Activated CD4-positive, alpha-beta T cell treated with anti-CD3 and anti-CD28 coated beads, Interleukin-10, Interleukin-2, amounts not matched to agents 100 ng/mL and 50 ng/mL, durations not matched to agents 16 hours and 8 hours (primary cell): ENCODE results near the gene IQSEC1.
A peak's percentile ranks its signal among the peaks of the same experiment; 100 is the strongest.

Experiments
- DNase-seq: peaks from one replicate; pipeline ENCODE4 v3.0.0-alpha.2; 2020

The IQSEC1 gene

GRCh38 chr3:13073326-13074005, at the start of gene IQSEC1:
TSS of gene IQSEC1 (minus strand) at chr3:13073429. CDS start at chr3:13073014, 415 bp downstream.
- DNase-seq: peak; percentile 68

- DNase-seq: no peak
Measured at GRCh38 chr3:13122081-13123012, 49.1 kb upstream of the IQSEC1 start.

- no peak for DNase-seq
Measured at GRCh38 chr3:13121553-13122001, 48.3 kb upstream of the IQSEC1 start.

GRCh38 chr3:13120928-13121552, 47.8 kb upstream of the IQSEC1 start:
- DNase-seq: no peak

- no peak for DNase-seq
Measured at GRCh38 chr3:13120289-13120927, 47.2 kb upstream of the IQSEC1 start.

- no peak for DNase-seq
Measured at GRCh38 chr3:13119471-13120220, 46.4 kb upstream of the IQSEC1 start.

GRCh38 chr3:13116426-13116825, 43.2 kb upstream of the IQSEC1 start:
- no peak for DNase-seq

GRCh38 chr3:13115991-13116390, 42.8 kb upstream of the IQSEC1 start:
- DNase-seq: no peak

- DNase-seq: no peak
Measured at GRCh38 chr3:13115576-13115910, 42.3 kb upstream of the IQSEC1 start.

GRCh38 chr3:13114811-13115575, 41.8 kb upstream of the IQSEC1 start:
- DNase-seq: no peak

GRCh38 chr3:13113346-13114330, 40.4 kb upstream of the IQSEC1 start:
- DNase-seq: no peak

- no peak for DNase-seq
Measured at GRCh38 chr3:13112521-13113345, 39.5 kb upstream of the IQSEC1 start.

GRCh38 chr3:13111873-13112520, 38.8 kb upstream of the IQSEC1 start:
- DNase-seq: no peak

GRCh38 chr3:13111173-13111872, 38.1 kb upstream of the IQSEC1 start:
- no peak for DNase-seq

- DNase-seq: peak; percentile 8
Measured at GRCh38 chr3:13110678-13111116, 37.5 kb upstream of the IQSEC1 start.

- DNase-seq: no peak
Measured at GRCh38 chr3:13109516-13109915, 36.3 kb upstream of the IQSEC1 start.

- DNase-seq: no peak
Measured at GRCh38 chr3:13108861-13109260, 35.6 kb upstream of the IQSEC1 start.

GRCh38 chr3:13107661-13108060, 34.4 kb upstream of the IQSEC1 start:
- DNase-seq: no peak
